ENCODE results near the gene TMEM132C.

The TMEM132C gene

DNA sequence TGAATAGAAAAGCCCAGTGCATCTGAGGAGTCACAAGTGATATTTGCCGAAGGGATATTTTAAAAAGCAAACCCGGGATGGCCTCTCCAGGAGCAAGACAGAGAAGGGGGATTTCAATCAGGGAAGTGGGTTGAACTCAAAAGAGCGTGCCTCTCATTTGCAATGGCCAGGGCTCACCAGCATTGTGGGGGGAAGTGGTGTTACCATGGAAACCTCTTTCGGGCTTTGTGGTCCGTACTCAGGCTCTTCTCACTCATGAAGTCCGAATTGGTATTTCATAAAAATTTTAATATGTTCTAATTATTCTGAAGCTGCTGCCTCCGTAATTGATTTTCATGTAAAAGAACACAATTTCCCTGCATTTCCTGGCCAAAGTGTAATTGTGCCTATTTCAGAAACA lies 476.9 kb downstream of the TMEM132C start:
- TF ChIP-seq REST (IDR thresholded peaks at IDR 0.05; ENCODE audit: insufficient read depth in 1 of 2, low read depth in 2 of 2, low read length in 2 of 2) (no peak), POLR2AphosphoS5 (IDR thresholded peaks at IDR 0.05; ENCODE audit: low read depth, low read length) (no peak), FOXP2 (optimal IDR thresholded peaks at IDR 0.05; ENCODE audit: borderline replicate concordance, extremely low read depth, extremely low read length, insufficient read depth) (no peak), TAF1 (IDR thresholded peaks at IDR 0.05; ENCODE audit: borderline replicate concordance, insufficient read depth, low read length) (no peak), SIN3A (IDR thresholded peaks at IDR 0.05; ENCODE audit: borderline replicate concordance, insufficient read depth, low read length) (no peak)

DNA sequence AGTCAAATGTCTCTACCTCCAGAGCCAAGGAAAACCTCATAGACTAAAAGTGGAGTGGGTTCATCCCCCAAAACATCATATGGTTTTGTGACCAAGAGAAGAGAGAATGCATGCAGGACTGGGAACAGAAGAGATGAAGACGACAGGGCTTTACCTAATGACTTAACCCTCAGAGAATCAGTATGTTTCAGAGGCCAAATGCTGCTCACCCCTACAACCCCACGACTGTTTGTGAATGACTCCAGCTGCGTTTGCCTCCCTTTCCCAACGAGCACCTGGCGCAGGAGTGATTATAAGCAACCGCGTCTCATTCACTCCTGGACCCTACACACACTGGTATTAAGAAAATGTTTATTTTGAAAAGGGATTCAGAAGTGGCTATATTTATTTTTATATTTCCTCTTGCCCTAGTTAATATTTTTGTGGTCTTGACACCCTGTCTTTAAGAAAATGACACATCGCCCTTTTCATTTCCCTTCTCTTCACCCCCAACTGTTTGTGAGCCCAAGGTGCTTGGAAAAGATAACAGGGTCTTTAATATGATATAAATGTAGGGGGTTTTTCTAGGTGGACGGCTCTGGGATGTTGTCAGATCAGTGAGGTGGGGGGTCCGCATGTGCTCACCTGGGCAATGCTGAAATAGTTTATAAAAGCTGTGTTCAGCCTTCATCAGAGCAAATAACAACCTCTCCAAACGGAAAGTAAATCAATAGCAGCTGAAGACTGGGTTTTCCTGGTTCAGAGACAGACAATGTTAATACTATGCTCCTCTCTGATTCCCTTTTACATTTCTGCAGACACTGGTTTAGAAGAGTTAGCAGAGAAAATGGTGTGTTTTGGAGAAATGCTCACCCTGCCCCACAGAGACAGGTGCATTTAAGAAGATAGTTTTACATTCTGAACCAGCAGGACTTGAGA lies 479.1 kb downstream of the TMEM132C start:
- TF ChIP-seq SIN3A (IDR thresholded peaks at IDR 0.05; ENCODE audit: borderline replicate concordance, insufficient read depth, low read length) (no peak), POLR2AphosphoS5 (IDR thresholded peaks at IDR 0.05; ENCODE audit: low read depth, low read length) (no peak), FOXP2 (optimal IDR thresholded peaks at IDR 0.05; ENCODE audit: borderline replicate concordance, extremely low read depth, extremely low read length, insufficient read depth) (no peak), REST (IDR thresholded peaks at IDR 0.05; ENCODE audit: insufficient read depth in 1 of 2, low read depth in 2 of 2, low read length in 2 of 2) (no peak)

GRCh38 chr12:128747441-128747840 lies 480.5 kb downstream of the TMEM132C start:
- TF ChIP-seq FOXP2 (optimal IDR thresholded peaks at IDR 0.05; ENCODE audit: borderline replicate concordance, extremely low read depth, extremely low read length, insufficient read depth) (no peak), SIN3A (IDR thresholded peaks at IDR 0.05; ENCODE audit: borderline replicate concordance, insufficient read depth, low read length) (no peak), POLR2AphosphoS5 (IDR thresholded peaks at IDR 0.05; ENCODE audit: low read depth, low read length) (no peak), REST (IDR thresholded peaks at IDR 0.05; ENCODE audit: insufficient read depth in 1 of 2, low read depth in 2 of 2, low read length in 2 of 2) (no peak), TAF1 (IDR thresholded peaks at IDR 0.05; ENCODE audit: borderline replicate concordance, insufficient read depth, low read length) (no peak)

- TF ChIP-seq FOXP2 (optimal IDR thresholded peaks at IDR 0.05; ENCODE audit: borderline replicate concordance, extremely low read depth, extremely low read length, insufficient read depth) (no peak), TAF1 (IDR thresholded peaks at IDR 0.05; ENCODE audit: borderline replicate concordance, insufficient read depth, low read length) (no peak), POLR2AphosphoS5 (IDR thresholded peaks at IDR 0.05; ENCODE audit: low read depth, low read length) (no peak), REST (IDR thresholded peaks at IDR 0.05; ENCODE audit: insufficient read depth in 1 of 2, low read depth in 2 of 2, low read length in 2 of 2) (no peak), SIN3A (IDR thresholded peaks at IDR 0.05; ENCODE audit: borderline replicate concordance, insufficient read depth, low read length) (no peak)
These were observed 485.4 kb downstream of the TMEM132C start for GRCh38 chr12:128752386-128752785.
